ENCODE measurements around the gene FCN1. TPM values are rescaled to one million over a fixed set of nuclear protein-coding genes. Genes with fewer than 3 reads are reported as not detected.

Gene FCN1
- total and polyA plus RNA-seq, 2 donors (not counting 1 experiment from before 2014, with no cell fraction given), result not detected

DNA sequence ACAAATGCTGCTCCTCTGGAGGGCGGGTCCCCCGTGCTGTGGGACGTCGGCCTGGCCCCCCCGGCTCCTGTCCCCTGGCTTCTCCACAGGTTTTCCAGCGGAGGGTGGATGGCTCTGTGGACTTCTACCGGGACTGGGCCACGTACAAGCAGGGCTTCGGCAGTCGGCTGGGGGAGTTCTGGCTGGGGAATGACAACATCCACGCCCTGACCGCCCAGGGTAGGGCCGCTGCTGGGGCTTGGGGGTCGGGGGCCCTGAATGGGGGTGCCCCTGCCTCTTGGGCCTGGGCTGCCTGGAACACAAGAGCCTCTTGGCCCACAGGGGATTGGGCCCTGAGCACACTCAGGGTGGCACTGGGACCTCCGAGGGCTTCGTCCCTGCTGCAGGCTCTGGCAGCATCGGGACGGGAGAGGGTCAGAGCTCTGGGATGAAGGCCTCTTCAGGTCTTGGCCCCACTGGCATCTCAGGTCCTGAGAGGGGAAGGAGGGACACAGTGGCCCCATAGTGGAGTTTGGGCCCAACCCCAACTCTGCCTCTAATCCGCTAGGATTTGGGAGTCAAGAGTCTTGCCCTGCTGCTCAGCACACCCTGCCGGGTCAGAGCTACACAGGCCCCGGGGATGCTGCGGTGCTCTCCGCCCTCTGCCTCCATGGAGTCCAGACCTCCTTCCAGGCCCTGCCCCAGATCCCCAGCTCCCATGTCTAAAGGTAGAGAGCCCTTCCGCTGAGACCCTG, 31.9 kb downstream of the FCN1 start:
- no peak for TF ChIP-seq EZH2 (IDR thresholded peaks at IDR 0.05; ENCODE audit: low read length, missing control alignments)
- TF ChIP-seq CTCF (conservative IDR thresholded peaks at IDR 0.05 in 1 of 2, IDR thresholded peaks at IDR 0.05 in 1 of 2; ENCODE audit: low read depth in 1 of 2, low read length in 2 of 2), result no peak

GRCh38 chr9:134885001-134885678, 32.6 kb downstream of the FCN1 start:
- TF ChIP-seq EZH2 (IDR thresholded peaks at IDR 0.05; ENCODE audit: low read length, missing control alignments) (no peak), CTCF (conservative IDR thresholded peaks at IDR 0.05 in 1 of 2, IDR thresholded peaks at IDR 0.05 in 1 of 2; ENCODE audit: low read depth in 1 of 2, low read length in 2 of 2) (no peak)
- Histone ChIP-seq H2AFZ (ENCODE audit: low read length) (no peak overlapping the region), H3K79me2 (ENCODE audit: control insufficient read depth, insufficient read depth, low read length) (no peaks in the 10 kb centered on the region), H3K4me3 (replicated peaks in 1 of 4; ENCODE audit: control extremely low read depth in 1 of 4, insufficient read depth in 1 of 4, low read depth in 3 of 4, low read length in 4 of 4) (no peak overlapping the region), H3K9ac (ENCODE audit: insufficient read depth, low read length) (no peak overlapping the region), H3K9me3 (ENCODE audit: control insufficient read depth, insufficient read depth, low read depth, low read length) (no peaks in the 10 kb centered on the region), H3K27me3 (ENCODE audit: control insufficient read depth, insufficient read depth, low read length) (no peaks in the 10 kb centered on the region), H3K4me1 (ENCODE audit: control insufficient read depth, extremely low read depth, insufficient read depth, low read length) (no peaks in the 10 kb centered on the region), H3K27ac (ENCODE audit: insufficient read depth, low read length) (no peak overlapping the region), H4K20me1 (ENCODE audit: control insufficient read depth, extremely low read depth, insufficient read depth, low read length) (no peaks in the 10 kb centered on the region), H3K4me2 (ENCODE audit: extremely low read depth, insufficient read depth, low read length) (no peak overlapping the region), H3K36me3 (ENCODE audit: control insufficient read depth, insufficient read depth, low read length) (no peaks in the 10 kb centered on the region)
- no peak for DNase-seq (ENCODE audit: low read depth in 2 of 2)

More for the DNA sequence above, 31.9 kb downstream of the FCN1 start:
- Histone ChIP-seq H3K4me1 (ENCODE audit: control insufficient read depth, extremely low read depth, insufficient read depth, low read length) (no peaks in the 10 kb centered on the region), H3K27me3 (ENCODE audit: control insufficient read depth, insufficient read depth, low read length) (no peaks in the 10 kb centered on the region), H3K9ac (ENCODE audit: insufficient read depth, low read length) (no peak overlapping the region), H3K4me2 (ENCODE audit: extremely low read depth, insufficient read depth, low read length) (no peak overlapping the region), H3K27ac (ENCODE audit: insufficient read depth, low read length) (no peak overlapping the region), H3K36me3 (ENCODE audit: control insufficient read depth, insufficient read depth, low read length) (no peaks in the 10 kb centered on the region), H3K4me3 (replicated peaks in 1 of 4; ENCODE audit: control extremely low read depth in 1 of 4, insufficient read depth in 1 of 4, low read depth in 3 of 4, low read length in 4 of 4) (no peak overlapping the region), H4K20me1 (ENCODE audit: control insufficient read depth, extremely low read depth, insufficient read depth, low read length) (no peaks in the 10 kb centered on the region), H3K79me2 (ENCODE audit: control insufficient read depth, insufficient read depth, low read length) (no peaks in the 10 kb centered on the region), H2AFZ (ENCODE audit: low read length) (no peak overlapping the region), H3K9me3 (ENCODE audit: control insufficient read depth, insufficient read depth, low read depth, low read length) (no peaks in the 10 kb centered on the region)
- no peak for DNase-seq (ENCODE audit: low read depth in 2 of 2)

DNA sequence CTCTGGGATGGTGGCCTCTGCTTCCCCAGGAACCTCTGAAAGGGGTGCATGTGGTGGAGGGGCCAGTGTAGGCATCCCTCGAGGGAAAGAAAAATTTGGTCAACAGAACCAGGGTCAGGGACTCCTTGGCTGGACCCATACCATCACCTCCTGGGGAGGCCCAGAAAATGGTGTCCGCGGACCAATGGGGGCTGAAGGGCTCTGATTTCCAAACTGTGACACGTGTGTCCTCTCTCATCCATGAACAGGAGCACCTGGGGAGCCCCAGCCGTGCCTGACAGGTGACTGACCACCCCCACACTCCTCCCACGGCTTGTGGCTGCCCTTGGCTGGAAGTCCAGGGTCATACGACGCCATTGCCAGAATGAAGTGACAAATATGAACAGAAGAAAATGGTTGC, 33.2 kb downstream of the FCN1 start:
- no peaks in the 10 kb centered on the region for H4K20me1 ChIP-seq (ENCODE audit: control insufficient read depth, extremely low read depth, insufficient read depth, low read length)
- no peaks in the 10 kb centered on the region for H3K27me3 ChIP-seq (ENCODE audit: control insufficient read depth, insufficient read depth, low read length)
- no peak for TF ChIP-seq CTCF (conservative IDR thresholded peaks at IDR 0.05 in 1 of 2, IDR thresholded peaks at IDR 0.05 in 1 of 2; ENCODE audit: low read depth in 1 of 2, low read length in 2 of 2)
- TF ChIP-seq EZH2 (IDR thresholded peaks at IDR 0.05; ENCODE audit: low read length, missing control alignments), result no peak
- H3K27ac ChIP-seq (ENCODE audit: insufficient read depth, low read length), result no peak overlapping the region
- H3K9me3 ChIP-seq (ENCODE audit: control insufficient read depth, insufficient read depth, low read depth, low read length), result no peaks in the 10 kb centered on the region
- H3K36me3 ChIP-seq (ENCODE audit: control insufficient read depth, insufficient read depth, low read length), result no peaks in the 10 kb centered on the region
- DNase-seq (ENCODE audit: low read depth in 2 of 2), result no peak
- H3K9ac ChIP-seq (ENCODE audit: insufficient read depth, low read length), result no peak overlapping the region
- H3K4me1 ChIP-seq (ENCODE audit: control insufficient read depth, extremely low read depth, insufficient read depth, low read length), result no peaks in the 10 kb centered on the region
- H3K79me2 ChIP-seq (ENCODE audit: control insufficient read depth, insufficient read depth, low read length), result no peaks in the 10 kb centered on the region
- H3K4me3 ChIP-seq (replicated peaks in 1 of 4; ENCODE audit: control extremely low read depth in 1 of 4, insufficient read depth in 1 of 4, low read depth in 3 of 4, low read length in 4 of 4), result no peak overlapping the region
- H2AFZ ChIP-seq (ENCODE audit: low read length), result no peak overlapping the region
- H3K4me2 ChIP-seq (ENCODE audit: extremely low read depth, insufficient read depth, low read length), result no peak overlapping the region

Measured in fibroblast of lung (primary cell).